Lower lobe of right lung (tissue), 2 donors: Measurements from ENCODE around the gene ELP4. TPM values are rescaled to one million over a fixed set of nuclear protein-coding genes. Genes with fewer than 3 reads are reported as not detected.
"Not testable (repeated sequence)": the region's sequence is repeated elsewhere in the genome, so short reads cannot be mapped to it uniquely, and the experiment has no call there.

ENCODE experiments used
- ATAC-seq, 2 donors: fragments of 200-7000 bp; cut with Tn5 transposase; one replicate each; pipeline ENCODE4 v1.9.1; 2020 to 2022; ENCODE audit warnings: mild to moderate bottlenecking in 2 of 2, moderate library complexity in 2 of 2
- DNase-seq: peaks from one replicate; pipeline ENCODE4 v3.0.0-alpha.2; 2020
- H3K27ac ChIP-seq: fragments of 200-600 bp; one replicate; pipeline ENCODE4 v1.8.0; 2022
- H3K27me3 ChIP-seq: fragments of 200-600 bp; one replicate; pipeline ENCODE4 v1.8.0; 2022; ENCODE audit warnings: low read depth
- H3K36me3 ChIP-seq: fragments of 200-600 bp; one replicate; pipeline ENCODE4 v1.8.0; 2022; ENCODE audit warnings: mild to moderate bottlenecking
- H3K4me1 ChIP-seq: fragments of 200-600 bp; one replicate; pipeline ENCODE4 v1.8.0; 2022
- H3K4me3 ChIP-seq: fragments of 200-600 bp; one replicate; pipeline ENCODE4 v1.8.0; 2022; ENCODE audit warnings: mild to moderate bottlenecking
- H3K9me3 ChIP-seq: fragments of 200-600 bp; one replicate; pipeline ENCODE4 v1.8.0; 2022
- intact Hi-C: fragments of 100-400 bp; cut with DNase I; formaldehyde crosslinking; loops from one replicate; pipeline ENCODE4 v1.11.0; 2022
- total RNA-seq: library from RNA; stranded (reverse); fragmentation: NEBNext Ultra II Directional; extraction: Animal tissue kit (Norgen Biotek cat#: 25700); gene quantifications from one replicate; pipeline ENCODE4 v1.2.1, GENCODE V29; 2021
- TF ChIP-seq, protein P1 (sequence below): fragments of 200-600 bp; IDR thresholded peaks from one replicate; pipeline ENCODE4 v1.8.0; 2022; ENCODE audit warnings: antibody characterized with exemption, mild to moderate bottlenecking
- donor health status: DM: no; HTN: yes; CAD: no; lungs with severe emphysema.

Gene ELP4
- total RNA-seq, 1 donor from 2014 or later = 22.1 TPM

DNA sequence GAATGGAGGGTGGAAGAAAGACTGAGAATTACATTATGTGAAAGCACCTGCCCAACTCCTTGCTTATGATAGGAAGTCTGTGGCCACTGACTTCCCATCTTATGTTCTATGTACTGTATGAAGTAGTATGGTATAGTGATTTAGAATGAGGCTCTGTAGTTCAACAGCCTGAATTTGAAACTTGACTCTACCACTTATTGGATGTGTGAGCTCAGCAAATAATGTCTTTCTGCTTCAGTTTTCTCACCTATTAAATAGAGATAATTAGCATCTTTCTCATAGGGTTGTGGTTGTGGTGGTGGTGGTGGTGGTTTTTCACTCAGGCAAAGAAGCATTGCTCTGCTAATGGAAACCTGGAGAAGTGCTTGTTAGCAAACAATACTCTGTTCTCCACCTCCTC, 180.0 kb downstream of the ELP4 start:
- no peak overlapping the region for H3K4me3 ChIP-seq
- no peaks in the 10 kb centered on the region for H3K27me3 ChIP-seq
- no peaks in the 10 kb centered on the region for H3K9me3 ChIP-seq
- ATAC-seq (no peak), DNase-seq (no peak)
- H3K36me3 ChIP-seq = no peaks in the 10 kb centered on the region
- intact Hi-C loops = no loop called here
- TF ChIP-seq, protein P1, sequence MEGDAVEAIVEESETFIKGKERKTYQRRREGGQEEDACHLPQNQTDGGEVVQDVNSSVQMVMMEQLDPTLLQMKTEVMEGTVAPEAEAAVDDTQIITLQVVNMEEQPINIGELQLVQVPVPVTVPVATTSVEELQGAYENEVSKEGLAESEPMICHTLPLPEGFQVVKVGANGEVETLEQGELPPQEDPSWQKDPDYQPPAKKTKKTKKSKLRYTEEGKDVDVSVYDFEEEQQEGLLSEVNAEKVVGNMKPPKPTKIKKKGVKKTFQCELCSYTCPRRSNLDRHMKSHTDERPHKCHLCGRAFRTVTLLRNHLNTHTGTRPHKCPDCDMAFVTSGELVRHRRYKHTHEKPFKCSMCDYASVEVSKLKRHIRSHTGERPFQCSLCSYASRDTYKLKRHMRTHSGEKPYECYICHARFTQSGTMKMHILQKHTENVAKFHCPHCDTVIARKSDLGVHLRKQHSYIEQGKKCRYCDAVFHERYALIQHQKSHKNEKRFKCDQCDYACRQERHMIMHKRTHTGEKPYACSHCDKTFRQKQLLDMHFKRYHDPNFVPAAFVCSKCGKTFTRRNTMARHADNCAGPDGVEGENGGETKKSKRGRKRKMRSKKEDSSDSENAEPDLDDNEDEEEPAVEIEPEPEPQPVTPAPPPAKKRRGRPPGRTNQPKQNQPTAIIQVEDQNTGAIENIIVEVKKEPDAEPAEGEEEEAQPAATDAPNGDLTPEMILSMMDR = no peak
- H3K27ac ChIP-seq = no peak overlapping the region
- H3K4me1 ChIP-seq = no peaks in the 10 kb centered on the region

DNA sequence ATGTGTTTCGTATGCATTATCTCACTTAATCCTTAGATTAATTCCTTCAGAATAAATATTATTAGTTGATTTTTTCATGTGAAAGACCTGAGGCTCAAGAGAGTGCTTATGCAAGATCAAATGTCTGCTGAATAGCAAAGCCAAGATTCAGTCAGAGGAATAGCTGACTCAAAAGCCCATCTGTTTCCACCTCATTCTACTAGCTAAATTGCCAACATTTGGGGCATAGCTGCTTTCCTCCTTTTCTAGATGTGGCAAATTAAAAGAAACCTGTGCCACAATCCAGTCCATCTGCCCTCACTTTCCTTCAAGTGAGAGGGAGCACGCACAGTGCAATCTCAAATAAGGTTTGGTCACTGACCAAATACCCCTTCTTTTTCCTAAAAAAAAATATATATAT, 180.5 kb downstream of the ELP4 start:
- no peak overlapping the region for H3K4me3 ChIP-seq
- H3K27me3 ChIP-seq = no peaks in the 10 kb centered on the region
- intact Hi-C loops = no loop called here
- no peaks in the 10 kb centered on the region for H3K4me1 ChIP-seq
- H3K36me3 ChIP-seq = no peaks in the 10 kb centered on the region
- H3K9me3 ChIP-seq = no peaks in the 10 kb centered on the region
- DNase-seq (no peak), ATAC-seq (no peak)
- TF ChIP-seq, protein P1 = no peak
- no peak overlapping the region for H3K27ac ChIP-seq

DNA sequence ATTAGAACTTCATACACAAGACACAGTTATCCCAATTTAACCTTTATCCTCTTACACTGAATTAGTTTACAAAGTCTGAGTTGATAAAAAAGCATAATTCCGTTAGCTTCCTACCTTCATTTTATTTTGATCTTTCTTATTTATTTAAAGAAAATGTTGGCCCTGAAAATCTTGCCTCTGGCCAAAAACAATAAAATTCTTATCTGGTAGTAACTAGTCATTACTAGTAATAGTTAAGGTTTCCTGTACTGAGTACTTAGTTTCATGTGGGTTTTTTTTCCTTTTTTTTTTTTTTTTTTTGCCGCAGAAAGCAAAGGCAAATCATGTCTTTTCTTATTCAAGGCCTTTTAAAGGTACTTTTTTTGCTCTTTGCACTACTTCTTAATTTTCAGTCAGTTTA, 180.9 kb downstream of the ELP4 start:
- no peak overlapping the region for H3K4me3 ChIP-seq
- intact Hi-C loops = no loop called here
- no peaks in the 10 kb centered on the region for H3K27me3 ChIP-seq
- DNase-seq (no peak), ATAC-seq (no peak)
- H3K9me3 ChIP-seq = no peaks in the 10 kb centered on the region
- H3K36me3 ChIP-seq = no peaks in the 10 kb centered on the region
- no peaks in the 10 kb centered on the region for H3K4me1 ChIP-seq
- H3K27ac ChIP-seq = no peak overlapping the region
- TF ChIP-seq, protein P1 = no peak

DNA sequence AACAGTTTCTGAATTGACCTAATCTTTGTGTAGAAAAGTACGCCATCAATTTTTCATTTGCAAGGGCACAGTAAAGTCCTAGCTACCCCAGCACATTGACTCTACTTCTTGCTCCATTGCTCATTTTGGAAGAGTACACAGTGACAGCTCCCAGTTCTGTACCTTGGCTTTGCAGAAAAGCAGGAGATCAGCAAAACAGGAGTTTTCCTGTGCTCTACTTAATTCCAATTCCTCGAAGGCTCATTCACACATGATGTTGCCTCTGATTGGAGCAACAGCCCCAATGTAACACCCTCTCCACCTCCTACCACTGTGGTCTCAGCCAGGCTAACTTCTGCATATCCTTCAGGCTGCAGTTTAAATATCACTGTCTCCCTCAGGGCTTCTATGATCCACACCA, 182.9 kb downstream of the ELP4 start:
- Histone ChIP-seq H3K4me3 (no peak overlapping the region), H3K27ac (no peak overlapping the region), H3K27me3 (no peaks in the 10 kb centered on the region), H3K4me1 (no peaks in the 10 kb centered on the region), H3K36me3 (no peaks in the 10 kb centered on the region), H3K9me3 (no peaks in the 10 kb centered on the region)
- intact Hi-C loops = no loop called here
- ATAC-seq (no peak), DNase-seq (no peak)
- TF ChIP-seq, protein P1 = no peak

DNA sequence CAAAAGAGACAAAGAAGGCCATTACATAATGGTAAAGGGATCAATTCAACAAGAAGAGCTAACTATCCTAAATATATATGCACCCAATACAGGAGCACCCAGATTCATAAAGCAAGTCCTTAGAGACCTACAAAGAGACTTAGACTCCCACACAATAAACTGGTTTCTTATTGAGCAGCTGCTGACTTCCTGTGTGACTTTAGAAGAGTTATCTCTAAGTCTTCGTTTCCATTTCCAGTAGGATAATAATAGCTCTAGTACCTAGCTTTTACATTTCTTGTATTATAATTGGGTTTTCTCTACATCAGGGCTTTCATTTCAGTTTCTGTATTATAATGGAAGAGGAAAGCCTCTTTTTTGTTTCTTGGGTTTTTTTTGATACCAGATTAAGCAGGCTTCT, 187.5 kb downstream of the ELP4 start:
- H3K36me3 ChIP-seq, H3K9me3 ChIP-seq, H3K27me3 ChIP-seq, intact Hi-C loops, H3K4me3 ChIP-seq, ATAC-seq, DNase-seq, H3K4me1 ChIP-seq, H3K27ac ChIP-seq: not testable (repeated sequence)

DNA sequence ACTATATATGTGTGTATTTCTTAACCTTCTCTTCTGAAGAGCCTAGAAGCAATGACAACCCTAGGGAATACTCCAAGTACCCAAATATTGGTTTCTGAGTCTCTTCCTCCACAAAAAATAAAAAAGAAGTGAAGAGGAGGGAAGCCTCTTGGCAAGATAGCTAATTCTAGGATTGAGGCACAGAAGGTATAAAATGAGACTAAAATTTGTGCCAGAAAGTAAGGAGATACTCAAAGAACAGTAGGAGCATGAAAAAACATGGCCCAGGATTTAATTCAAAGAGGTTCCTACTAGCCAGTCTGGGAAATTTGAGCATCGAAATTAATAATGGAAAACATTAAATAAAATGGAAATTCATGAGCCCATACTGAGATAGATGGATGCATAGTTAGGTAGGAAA, 189.5 kb downstream of the ELP4 start:
- H3K4me1 ChIP-seq = no peaks in the 10 kb centered on the region
- H3K27me3 ChIP-seq = no peaks in the 10 kb centered on the region
- ATAC-seq (no peak), DNase-seq (no peak)
- TF ChIP-seq, protein P1 = no peak
- no peaks in the 10 kb centered on the region for H3K9me3 ChIP-seq
- no peak overlapping the region for H3K4me3 ChIP-seq
- no peak overlapping the region for H3K27ac ChIP-seq
- intact Hi-C loops = no loop called here
- H3K36me3 ChIP-seq = no peaks in the 10 kb centered on the region
